Breast epithelium (tissue), 4 donors: ENCODE results near the gene ARHGAP44. TPM values are rescaled to one million over a fixed set of nuclear protein-coding genes. Genes with fewer than 3 reads are reported as not detected.

Source experiments
- DNase-seq, 2 donors: peaks; one replicate each; pipeline ENCODE4 v3.0.0-alpha.2; 2019; ENCODE audit warnings: low spot score in 2 of 2
- H3K27ac ChIP-seq, 2 donors: fragments of 200-600 bp; sonication (generic) in 1 of 2; one replicate each; pipeline ENCODE4 v1.5.1; 2016 to 2019; ENCODE audit warnings: mild to moderate bottlenecking in 1 of 2
- H3K27me3 ChIP-seq, 2 donors: fragments of 200-600 bp; sonication (generic) in 1 of 2; one replicate each; pipeline versions ENCODE4 v1.5.1 to v1.6.0; 2017 to 2019; ENCODE audit warnings: control low read depth in 1 of 2, mild to moderate bottlenecking in 1 of 2
- H3K36me3 ChIP-seq: fragments of 200-600 bp; one replicate; pipeline ENCODE4 v1.5.1; 2019
- H3K4me1 ChIP-seq, 2 donors: fragments of 200-600 bp; sonication (generic); one replicate each; pipeline ENCODE4 v1.5.1; 2016 to 2019; ENCODE audit warnings: control low read depth in 1 of 2
- H3K4me3 ChIP-seq, 3 donors: fragments of 200-600 bp; sonication (generic); 1 replicate in 2 of 3; 2 replicates in 1 of 3; pipeline ENCODE4 v1.5.1; 2016 to 2019; ENCODE audit warnings: mild to moderate bottlenecking in 3 of 3, moderate library complexity in 2 of 3
- H3K9me3 ChIP-seq, 2 donors: fragments of 200-600 bp; sonication (generic) in 1 of 2; one replicate each; pipeline ENCODE4 v1.5.1; 2016 to 2019; ENCODE audit warnings: control low read depth in 1 of 2
- CTCF ChIP-seq, 3 donors: fragments of 450-650 bp; IDR thresholded peaks; one replicate each; pipeline ENCODE4 v1.5.1; 2016 to 2017; ENCODE audit warnings: antibody characterized with exemption in 3 of 3, mild to moderate bottlenecking in 3 of 3, moderate library complexity in 3 of 3
- POLR2A ChIP-seq: fragments of 450-650 bp; IDR thresholded peaks from one replicate; pipeline ENCODE4 v1.6.1; 2016; ENCODE audit warnings: antibody characterized with exemption, mild to moderate bottlenecking, moderate library complexity
- POLR2AphosphoS5 ChIP-seq, 3 donors: sonication (generic); formaldehyde crosslinking; IDR thresholded peaks; one replicate each; pipeline ENCODE4 v1.6.1; 2017; ENCODE audit warnings: antibody characterized with exemption in 3 of 3
- intact Hi-C: fragments of 100-400 bp; cut with DNase I; formaldehyde crosslinking; loops from one replicate; pipeline ENCODE4 v1.15.1; 2023; ENCODE audit warnings: low total_unique reads
- total RNA-seq, 3 donors: library from RNA; depleted of rRNA; stranded (reverse); fragments of >200 nt; gene quantifications; one replicate each; pipeline ENCODE4 v1.1.0, GENCODE V29; 2016

Gene ARHGAP44
- total RNA-seq, 3 donors from 2014 or later, result 2.4 to 13.0 (median 4.9) TPM

GRCh38 chr17:12909046-12909445 lies 119.7 kb downstream of the ARHGAP44 start:
- TF ChIP-seq POLR2AphosphoS5 (IDR thresholded peaks at IDR 0.05) (no peak), CTCF (IDR thresholded peaks at IDR 0.05) (no peak), POLR2A (no peak)
- Histone ChIP-seq H3K36me3 (no peaks in the 10 kb centered on the region), H3K9me3 (no peaks in the 10 kb centered on the region), H3K4me3 (no peak overlapping the region), H3K4me1 (no peaks in the 10 kb centered on the region), H3K27me3 (no peaks in the 10 kb centered on the region), H3K27ac (no peak overlapping the region)
- intact Hi-C loops, result loop anchor here (10.0 kb wide), 1 partner anchor 696 kb away; the partner anchor contains the start of gene HS3ST3A1
- DNase-seq, result no peak

GRCh38 chr17:12909511-12909910 lies 120.2 kb downstream of the ARHGAP44 start:
- H3K4me1 ChIP-seq, result no peaks in the 10 kb centered on the region
- no peaks in the 10 kb centered on the region for H3K36me3 ChIP-seq
- intact Hi-C loops, result loop anchor here (10.0 kb wide), 1 partner anchor 695 kb away; the partner anchor contains the start of gene HS3ST3A1
- H3K27ac ChIP-seq, result no peak overlapping the region
- no peak for TF ChIP-seq POLR2AphosphoS5 (IDR thresholded peaks at IDR 0.05)
- DNase-seq, result no peak
- no peaks in the 10 kb centered on the region for H3K9me3 ChIP-seq
- H3K27me3 ChIP-seq, result no peaks in the 10 kb centered on the region
- H3K4me3 ChIP-seq, result no peak overlapping the region

GRCh38 chr17:12911239-12911638 lies 121.9 kb downstream of the ARHGAP44 start:
- no peak overlapping the region for H3K4me3 ChIP-seq
- no peak for DNase-seq
- no peaks in the 10 kb centered on the region for H3K27me3 ChIP-seq
- no peaks in the 10 kb centered on the region for H3K9me3 ChIP-seq
- intact Hi-C loops, result no loop called here
- no peak overlapping the region for H3K27ac ChIP-seq
- no peaks in the 10 kb centered on the region for H3K4me1 ChIP-seq
- no peak for TF ChIP-seq POLR2AphosphoS5 (IDR thresholded peaks at IDR 0.05)
- TF ChIP-seq POLR2A, result no peak
- TF ChIP-seq CTCF (IDR thresholded peaks at IDR 0.05), result no peak
- H3K36me3 ChIP-seq, result no peaks in the 10 kb centered on the region

- Histone ChIP-seq H3K9me3 (no peaks in the 10 kb centered on the region), H3K4me1 (no peaks in the 10 kb centered on the region), H3K4me3 (no peak overlapping the region), H3K36me3 (no peaks in the 10 kb centered on the region), H3K27me3 (no peaks in the 10 kb centered on the region), H3K27ac (no peak overlapping the region)
- intact Hi-C loops, result no loop called here
- DNase-seq, result no peak
- TF ChIP-seq POLR2AphosphoS5 (IDR thresholded peaks at IDR 0.05) (no peak), CTCF (IDR thresholded peaks at IDR 0.05) (no peak), POLR2A (no peak)
Observed at GRCh38 chr17:12917399-12917798, 128.1 kb downstream of the ARHGAP44 start.

GRCh38 chr17:12918142-12918541 lies 128.8 kb downstream of the ARHGAP44 start:
- Histone ChIP-seq H3K27ac (no peak overlapping the region), H3K36me3 (no peaks in the 10 kb centered on the region), H3K9me3 (no peaks in the 10 kb centered on the region), H3K4me3 (no peak overlapping the region), H3K27me3 (no peaks in the 10 kb centered on the region), H3K4me1 (no peaks in the 10 kb centered on the region)
- intact Hi-C loops, result no loop called here
- DNase-seq, result no peak
- no peak for TF ChIP-seq CTCF (IDR thresholded peaks at IDR 0.05)
- TF ChIP-seq POLR2AphosphoS5 (IDR thresholded peaks at IDR 0.05), result no peak
- TF ChIP-seq POLR2A, result no peak

- Histone ChIP-seq H3K4me3 (no peak overlapping the region), H3K4me1 (no peaks in the 10 kb centered on the region), H3K36me3 (no peaks in the 10 kb centered on the region), H3K27me3 (no peaks in the 10 kb centered on the region), H3K9me3 (no peaks in the 10 kb centered on the region), H3K27ac (no peak overlapping the region)
- intact Hi-C loops, result no loop called here
- DNase-seq, result no peak
- TF ChIP-seq POLR2AphosphoS5 (IDR thresholded peaks at IDR 0.05), result no peak
- no peak for TF ChIP-seq CTCF (IDR thresholded peaks at IDR 0.05)
Observed at GRCh38 chr17:12922120-12922519, 132.8 kb downstream of the ARHGAP44 start.
